GM18861 (cell line): Measurements from ENCODE around the gene PPP1R3A.
"Not testable (repeated sequence)": the region's sequence is repeated elsewhere in the genome, so short reads cannot be mapped to it uniquely, and the experiment has no call there.

ENCODE experiments used
- ATAC-seq: cut with Tn5 transposase; IDR thresholded peaks from one replicate; pipeline ENCODE4 v1.9.1; 2021; ENCODE audit not compliant: unreplicated experiment

The PPP1R3A gene, protein sequence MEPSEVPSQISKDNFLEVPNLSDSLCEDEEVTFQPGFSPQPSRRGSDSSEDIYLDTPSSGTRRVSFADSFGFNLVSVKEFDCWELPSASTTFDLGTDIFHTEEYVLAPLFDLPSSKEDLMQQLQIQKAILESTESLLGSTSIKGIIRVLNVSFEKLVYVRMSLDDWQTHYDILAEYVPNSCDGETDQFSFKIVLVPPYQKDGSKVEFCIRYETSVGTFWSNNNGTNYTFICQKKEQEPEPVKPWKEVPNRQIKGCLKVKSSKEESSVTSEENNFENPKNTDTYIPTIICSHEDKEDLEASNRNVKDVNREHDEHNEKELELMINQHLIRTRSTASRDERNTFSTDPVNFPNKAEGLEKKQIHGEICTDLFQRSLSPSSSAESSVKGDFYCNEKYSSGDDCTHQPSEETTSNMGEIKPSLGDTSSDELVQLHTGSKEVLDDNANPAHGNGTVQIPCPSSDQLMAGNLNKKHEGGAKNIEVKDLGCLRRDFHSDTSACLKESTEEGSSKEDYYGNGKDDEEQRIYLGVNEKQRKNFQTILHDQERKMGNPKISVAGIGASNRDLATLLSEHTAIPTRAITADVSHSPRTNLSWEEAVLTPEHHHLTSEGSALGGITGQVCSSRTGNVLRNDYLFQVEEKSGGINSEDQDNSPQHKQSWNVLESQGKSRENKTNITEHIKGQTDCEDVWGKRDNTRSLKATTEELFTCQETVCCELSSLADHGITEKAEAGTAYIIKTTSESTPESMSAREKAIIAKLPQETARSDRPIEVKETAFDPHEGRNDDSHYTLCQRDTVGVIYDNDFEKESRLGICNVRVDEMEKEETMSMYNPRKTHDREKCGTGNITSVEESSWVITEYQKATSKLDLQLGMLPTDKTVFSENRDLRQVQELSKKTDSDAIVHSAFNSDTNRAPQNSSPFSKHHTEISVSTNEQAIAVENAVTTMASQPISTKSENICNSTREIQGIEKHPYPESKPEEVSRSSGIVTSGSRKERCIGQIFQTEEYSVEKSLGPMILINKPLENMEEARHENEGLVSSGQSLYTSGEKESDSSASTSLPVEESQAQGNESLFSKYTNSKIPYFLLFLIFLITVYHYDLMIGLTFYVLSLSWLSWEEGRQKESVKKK

DNA sequence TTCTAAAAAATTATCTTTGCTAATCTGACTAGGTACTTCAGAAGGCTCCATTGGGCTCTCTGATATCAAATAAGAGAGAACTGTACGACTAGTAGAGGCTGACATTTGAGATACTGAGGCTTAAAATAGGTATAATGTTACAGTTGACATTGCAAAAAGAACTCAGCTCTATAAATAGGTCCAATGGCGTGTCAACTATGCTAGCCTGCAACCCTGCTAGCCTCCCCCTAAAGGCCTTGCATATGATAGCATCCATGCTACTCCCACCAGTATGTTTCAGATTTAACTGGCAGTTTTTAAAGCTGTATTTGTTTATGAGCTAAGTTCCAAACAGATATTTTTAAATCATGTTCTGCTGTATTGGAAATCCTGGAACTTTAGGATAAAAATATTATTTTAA, at the start of gene PPP1R3A:
Gene PPP1R3A, minus strand, starts transcription at position 64 of the 400 bp plus-strand sequence. Its CDS starts 13 bp downstream, at position 51.
- ATAC-seq: no peak

DNA sequence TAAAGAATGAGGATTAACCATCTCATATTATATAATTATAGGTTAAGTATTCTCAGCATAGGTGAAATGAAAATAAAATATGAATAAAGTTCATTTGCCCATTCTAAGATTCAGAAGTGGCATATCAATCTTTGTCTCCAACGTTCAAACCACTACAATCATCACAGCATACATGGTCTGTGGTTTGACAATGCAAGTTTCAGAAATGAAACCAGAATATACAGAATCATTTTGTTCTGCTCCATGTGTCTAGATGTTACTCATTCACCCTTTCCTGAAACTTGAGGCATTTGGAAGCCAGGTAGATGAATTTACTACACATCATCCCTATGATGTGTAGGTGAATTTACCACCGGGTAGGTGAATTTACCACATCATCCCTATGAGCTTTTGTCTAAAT, 44.5 kb upstream of the PPP1R3A start:
- no peak for ATAC-seq

DNA sequence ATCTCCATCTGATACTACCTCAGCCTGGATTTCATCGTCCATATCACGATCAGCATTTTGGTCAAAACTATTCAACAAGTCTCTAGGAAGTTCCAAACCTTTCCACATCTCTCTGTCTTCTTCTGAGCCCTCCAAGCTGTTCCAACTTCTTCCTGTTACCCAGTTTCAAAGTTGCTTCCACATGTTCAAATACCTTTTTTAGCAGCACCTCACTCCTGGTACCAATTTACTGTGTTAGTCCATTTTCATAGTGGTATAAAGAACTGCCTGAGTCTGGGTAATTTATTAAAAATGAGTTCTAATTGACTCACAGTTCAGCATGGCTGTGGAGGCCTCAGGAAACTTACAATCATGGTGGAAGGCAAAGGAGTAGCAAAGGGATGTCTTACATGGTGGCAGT, 41.1 kb upstream of the PPP1R3A start:
- ATAC-seq: no peak

DNA sequence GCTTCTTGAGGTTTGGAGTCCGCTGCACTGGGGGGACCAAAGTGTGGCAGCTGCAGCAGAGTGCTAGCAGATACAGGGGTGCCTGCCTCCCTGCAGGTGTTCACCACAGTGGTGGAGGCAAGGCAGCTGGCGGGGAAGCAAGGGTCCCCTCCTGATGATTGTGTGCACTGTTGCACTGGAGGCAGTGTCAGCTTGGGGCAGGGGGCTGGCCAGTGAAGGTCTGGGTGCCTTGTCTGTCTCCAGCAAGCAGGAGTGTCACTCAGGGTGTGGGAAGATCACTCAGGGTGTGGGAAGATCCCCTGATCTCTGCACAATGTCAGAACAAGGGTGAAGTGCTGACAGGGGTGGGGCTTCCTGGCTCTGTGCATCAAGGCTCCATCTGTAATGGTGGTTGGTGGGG, 36.3 kb upstream of the PPP1R3A start:
- no peak for ATAC-seq

DNA sequence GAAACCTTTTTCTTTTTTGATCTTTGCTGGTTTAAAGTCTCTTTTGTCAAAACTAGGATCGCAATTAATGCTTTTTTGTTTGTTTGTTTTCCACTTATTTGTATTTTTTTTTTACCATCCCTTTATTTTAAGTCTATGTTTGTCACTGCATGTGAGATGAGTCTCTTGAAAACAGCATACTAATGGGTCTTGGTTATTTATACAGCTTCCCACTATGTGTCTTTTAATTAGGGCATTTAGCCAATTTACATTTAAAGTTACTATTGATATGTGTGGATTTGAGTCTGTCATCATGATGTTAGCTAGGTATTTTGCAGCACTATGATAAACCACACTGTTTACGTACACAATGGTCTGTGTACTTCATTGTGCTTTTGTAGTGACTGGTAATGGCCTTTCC, 34.7 kb upstream of the PPP1R3A start:
- no peak for ATAC-seq

DNA sequence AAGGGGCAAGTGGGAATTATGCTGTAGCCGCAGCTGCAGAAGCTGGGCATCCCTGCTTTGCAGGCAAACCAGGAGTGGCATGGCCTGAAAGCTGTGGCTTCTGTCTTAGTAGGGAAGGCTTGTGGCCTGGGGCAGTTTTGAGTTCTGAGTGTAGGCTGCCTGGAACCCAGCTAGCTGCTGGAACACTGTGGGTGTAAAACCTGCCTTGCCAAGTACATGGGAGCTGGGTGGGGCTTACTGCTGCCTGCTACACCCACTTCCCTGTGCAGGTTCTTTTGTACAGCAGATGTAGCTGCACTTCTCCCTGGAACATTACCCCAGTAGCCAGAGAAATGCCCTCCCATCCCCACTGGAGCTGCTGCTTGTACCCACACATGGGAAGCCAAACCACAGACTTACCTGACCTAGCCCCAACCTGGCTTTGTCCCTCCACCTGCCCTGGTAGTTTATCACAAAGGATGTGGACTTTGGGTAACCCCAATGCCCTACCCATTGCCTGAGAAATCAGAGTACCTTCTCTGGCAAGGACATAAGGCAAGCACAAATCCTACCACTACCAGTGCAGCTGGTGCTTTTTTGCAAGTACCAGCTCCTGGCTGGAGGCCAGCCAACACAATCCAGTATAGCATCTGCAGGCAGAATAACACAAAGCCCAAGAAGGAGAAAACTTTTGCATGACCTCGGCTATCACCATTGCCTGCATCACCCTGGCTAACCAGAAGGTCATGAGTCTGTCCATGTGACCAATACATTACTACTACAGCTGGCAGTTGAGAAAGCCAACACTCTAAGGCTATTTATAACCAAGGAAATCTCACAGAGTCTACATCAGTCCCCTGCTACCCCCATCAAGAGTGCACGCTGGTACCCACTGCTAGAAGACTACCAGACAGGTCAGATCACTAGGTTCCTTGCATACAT, 26.5 kb upstream of the PPP1R3A start:
- ATAC-seq: no peak

DNA sequence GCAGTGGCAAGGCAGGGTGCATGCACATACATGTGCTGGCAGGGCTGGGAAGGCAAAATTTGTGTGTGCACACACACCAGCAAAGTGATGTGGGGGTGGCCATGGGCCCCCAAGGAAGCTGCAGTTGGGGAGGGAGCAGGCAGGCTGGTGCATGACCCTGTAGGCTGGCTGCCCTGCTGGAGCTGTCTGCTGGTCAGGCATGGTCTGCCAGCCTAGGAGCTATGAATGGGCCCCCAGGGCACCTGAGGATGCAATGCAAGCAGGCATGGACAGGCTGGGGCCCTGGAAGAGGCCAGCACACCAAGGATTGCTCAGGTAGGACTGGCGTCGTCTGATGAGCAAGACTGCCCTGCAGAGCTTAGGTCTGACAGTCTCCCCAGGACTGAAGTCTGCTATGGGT, 18.2 kb upstream of the PPP1R3A start:
- ATAC-seq: no peak

DNA sequence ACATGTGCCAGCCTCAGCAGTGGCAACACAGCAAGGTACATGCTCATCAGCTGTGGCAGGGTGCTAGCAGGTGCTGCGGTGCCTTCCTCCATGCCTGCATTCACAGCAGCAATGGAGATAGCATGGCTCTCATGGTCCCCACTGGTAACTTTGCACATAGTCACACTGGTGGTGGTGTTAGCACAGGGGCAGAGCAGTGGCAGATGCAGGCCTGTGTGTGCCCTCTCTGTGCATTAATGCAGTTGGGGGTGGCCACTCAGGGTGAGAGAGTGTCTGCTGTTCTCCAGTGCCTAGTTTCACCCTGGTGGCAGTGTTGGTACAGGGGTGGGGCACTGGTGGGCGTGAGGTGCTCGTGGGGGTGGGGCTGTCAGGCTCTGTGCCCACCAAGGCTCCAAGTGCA, 17.7 kb upstream of the PPP1R3A start:
- ATAC-seq: no peak

DNA sequence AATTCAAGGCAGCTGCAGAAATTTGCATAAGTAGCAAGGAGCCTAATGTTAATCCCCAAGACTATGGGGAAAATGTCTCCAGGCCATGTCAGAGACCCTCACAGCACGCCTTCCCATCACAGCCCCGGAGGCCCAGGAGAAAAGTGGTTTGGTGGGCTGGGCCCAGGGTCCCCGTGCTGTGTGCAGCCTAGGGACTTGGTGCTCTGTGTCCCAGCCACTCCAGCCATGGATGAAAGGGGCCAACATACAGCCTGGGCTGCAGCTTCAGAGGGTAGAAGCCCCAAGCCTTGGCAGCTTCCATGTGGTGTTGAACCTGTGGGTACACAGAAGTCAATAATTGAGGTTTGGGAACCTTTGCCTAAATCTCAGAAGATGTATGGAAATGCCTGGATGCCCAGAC, 10.6 kb upstream of the PPP1R3A start:
- not testable (repeated sequence) for ATAC-seq

DNA sequence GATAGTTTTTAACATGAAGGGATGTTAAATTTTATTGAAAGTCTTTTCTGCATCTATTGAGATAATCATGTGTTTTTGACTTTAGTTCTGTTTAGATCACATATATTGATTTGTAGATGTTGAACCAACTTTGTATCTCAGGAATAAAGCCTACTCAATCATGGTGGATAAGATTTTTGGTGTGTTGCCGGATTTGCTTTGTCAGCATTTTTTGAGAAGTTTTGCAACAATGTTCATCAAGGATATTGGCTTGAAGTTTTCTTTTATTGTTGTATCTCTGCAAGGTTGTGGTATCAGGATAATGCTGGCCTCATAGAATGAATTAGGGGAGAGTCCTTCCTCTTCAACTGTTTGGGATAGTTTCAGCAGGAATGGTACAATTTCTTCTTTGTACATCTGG, 9.3 kb upstream of the PPP1R3A start:
- no peak for ATAC-seq

DNA sequence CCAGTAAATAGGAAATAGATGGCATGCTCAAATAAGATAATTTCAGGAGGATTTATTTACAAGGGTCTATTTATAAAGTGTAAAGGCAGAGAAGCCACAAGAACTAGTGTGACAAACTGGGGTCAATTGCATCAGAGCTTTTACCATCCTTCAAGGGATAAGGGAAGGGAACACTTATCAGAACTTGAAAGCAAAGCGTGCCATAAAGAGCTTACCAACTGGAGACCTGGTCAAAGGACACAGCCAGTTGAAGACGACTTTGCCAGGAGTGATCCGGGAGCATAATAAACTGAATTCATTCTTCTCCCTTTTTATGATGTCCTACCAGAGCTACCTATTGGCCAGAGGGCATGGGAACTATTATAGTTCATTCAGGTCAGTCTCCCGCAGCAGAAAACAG, 3.2 kb upstream of the PPP1R3A start:
- ATAC-seq: no peak

DNA sequence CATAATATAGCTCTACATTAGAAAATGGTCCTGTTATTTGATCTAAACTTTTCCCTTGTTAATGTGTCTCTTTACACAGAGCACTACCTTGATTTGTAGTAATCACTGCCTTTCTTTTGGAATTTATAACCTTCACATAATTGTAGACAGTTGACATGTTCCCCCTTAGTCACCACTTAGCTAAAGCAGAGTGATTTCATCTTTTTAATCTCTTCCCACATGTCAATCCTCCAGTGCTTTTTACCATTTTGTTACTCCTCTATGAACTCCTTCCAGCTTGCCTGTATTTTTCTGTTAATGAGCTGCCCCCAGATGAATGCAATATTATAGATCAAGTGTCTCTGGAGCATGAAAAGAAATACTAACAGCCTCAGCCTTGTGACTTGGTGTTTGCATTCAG, 2.6 kb upstream of the PPP1R3A start:
- no peak for ATAC-seq

DNA sequence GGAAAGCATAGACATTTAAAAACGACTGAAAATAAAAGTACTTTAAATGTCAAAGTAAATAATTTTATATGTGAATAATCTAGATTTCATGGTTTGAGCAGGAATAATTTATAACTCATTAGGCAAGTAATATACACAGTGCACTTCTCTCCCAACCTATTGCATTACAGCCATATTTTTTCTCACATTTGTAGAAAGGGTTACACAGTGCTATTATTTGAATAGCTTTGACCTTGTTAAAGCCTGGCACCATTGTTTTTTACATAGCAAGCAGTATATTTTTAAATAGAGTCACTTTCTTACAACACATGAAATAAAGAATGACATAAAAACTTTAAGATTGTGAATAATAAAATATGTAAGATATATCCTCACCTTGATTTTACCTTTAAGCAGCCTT, 969 bp downstream of the PPP1R3A start:
- ATAC-seq: no peak

DNA sequence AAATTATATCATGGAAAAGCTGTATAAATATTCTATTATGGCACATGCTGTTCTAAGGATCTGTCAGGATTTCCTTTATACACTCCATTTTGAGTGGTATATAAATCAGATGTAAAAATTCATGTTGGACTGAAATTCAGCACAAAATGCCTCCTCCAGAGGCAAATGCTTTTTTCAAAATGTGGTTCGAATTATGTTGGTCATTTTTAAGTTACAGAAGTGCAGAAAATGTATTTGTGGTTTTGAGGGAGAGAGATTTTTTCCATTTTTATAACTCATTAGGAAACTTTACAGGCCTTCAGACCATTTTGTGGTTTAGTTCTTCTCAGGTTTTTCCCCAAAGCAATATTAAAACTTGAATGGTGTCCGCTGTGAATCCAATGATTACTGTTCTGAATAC, 2.9 kb downstream of the PPP1R3A start:
- no peak for ATAC-seq

DNA sequence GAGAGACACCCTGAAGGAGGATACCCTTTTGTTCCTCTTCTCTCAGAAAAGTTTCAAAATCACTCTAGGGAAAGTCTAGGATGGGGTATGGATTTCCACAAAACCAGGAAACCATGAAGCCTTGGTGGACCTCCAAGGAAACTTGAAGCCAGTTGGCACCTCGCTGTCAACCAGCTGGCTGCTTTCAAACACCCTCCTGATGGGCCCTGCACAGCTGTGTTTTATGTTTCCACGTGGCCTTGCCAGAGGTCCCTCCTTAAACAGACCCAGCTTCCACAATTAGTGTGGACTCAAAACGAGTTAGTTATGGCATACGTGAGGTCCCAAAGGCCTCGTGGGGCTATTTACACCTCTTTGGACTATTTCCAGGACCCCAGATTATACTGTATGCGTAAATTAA, 5.9 kb downstream of the PPP1R3A start:
- no peak for ATAC-seq

DNA sequence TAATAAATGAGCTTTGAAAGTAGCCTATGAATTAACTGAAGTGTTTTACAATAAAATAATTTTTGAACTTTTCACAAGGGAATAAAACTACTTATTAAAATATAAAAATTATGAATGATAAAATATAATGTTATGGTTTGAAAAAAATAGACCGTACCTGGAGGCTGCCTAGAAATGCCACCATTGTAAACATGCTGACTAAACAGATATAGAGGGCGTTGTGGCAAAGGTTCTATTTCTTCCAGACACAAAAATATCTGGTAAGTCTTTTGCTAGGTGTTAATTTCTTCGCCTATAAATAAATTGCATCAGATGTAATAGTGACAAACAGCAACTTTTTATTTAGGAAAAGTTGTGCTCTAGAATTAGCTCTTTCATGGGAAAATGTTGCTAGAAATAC, 11.2 kb downstream of the PPP1R3A start:
- no peak for ATAC-seq

DNA sequence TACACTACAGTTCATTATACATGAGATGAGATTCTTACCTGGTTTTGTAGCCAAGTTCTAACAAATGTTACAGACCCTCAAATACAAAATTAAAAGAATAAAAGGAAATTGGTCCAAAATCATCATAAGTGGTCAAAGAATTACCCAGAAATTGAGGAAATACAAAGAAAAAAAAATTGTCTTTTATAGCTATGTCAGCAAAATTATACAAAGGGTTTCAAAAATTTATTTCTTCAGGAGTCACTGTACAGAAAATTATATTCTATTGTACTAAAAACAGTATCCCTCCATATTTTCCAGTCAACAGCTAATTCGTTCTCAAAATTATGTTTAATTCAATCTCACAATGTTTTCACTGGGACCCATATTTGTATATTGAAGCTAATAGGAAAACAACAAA, 14.3 kb downstream of the PPP1R3A start:
- no peak for ATAC-seq

DNA sequence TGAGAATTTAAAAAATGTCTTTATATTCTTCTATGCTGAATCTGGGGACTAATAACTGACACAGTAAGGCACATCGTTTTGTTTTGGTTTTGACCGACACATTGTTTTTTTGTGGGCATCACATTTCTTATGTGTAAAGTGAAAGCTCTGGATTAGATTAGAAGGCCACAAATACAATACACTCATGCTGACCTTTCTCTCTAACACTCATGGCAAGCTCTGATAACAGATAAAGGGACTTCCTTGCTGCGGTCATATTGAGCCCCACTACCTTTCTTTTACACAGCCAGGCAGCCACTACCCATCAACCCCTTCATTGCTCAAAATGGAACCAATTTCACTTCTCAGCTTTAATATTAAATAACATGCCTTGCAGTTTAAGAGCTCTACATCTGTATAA, 26.0 kb downstream of the PPP1R3A start:
- ATAC-seq: no peak

DNA sequence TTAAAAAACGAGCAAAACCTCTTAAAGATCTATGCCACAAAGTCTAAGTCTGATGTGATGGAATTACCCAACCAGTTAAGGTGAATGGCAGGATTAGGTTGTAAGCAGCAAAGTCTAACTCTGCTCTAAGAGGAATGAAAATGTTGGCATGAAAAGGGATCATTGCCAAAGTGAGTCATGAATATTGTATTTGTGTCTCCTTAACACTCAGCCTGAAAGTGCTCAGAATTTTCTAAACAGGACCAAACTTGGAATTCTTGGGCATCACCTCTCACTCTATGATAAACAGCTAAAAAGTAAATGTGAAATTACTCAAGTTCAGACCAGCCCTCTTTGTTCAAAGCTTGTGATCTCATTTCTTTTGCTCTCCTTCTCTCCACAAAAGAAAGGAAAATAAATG, 27.0 kb downstream of the PPP1R3A start:
- no peak for ATAC-seq

DNA sequence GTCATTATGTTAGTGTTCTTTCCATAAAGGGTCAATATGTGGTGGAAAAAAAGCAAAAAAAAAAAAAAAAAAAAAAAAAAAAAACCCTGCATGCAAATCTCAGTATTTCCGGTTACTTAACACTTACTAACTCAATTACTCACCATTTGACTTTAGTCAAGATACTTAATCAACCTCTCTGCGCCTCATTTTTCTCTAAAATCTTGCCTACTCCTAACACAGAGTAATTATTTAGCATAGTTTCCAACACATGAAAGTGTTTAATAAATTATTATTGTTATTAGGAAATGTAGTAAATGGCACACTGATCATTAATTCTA, 27.8 kb downstream of the PPP1R3A start:
- no peak for ATAC-seq
